ENCODE data around the gene CCRL2.

CCRL2 gene

GRCh38 chr3:46374755-46375154 is 32.3 kb upstream of the CCRL2 start:
- POLR2A ChIA-PET = no interaction called here

DNA sequence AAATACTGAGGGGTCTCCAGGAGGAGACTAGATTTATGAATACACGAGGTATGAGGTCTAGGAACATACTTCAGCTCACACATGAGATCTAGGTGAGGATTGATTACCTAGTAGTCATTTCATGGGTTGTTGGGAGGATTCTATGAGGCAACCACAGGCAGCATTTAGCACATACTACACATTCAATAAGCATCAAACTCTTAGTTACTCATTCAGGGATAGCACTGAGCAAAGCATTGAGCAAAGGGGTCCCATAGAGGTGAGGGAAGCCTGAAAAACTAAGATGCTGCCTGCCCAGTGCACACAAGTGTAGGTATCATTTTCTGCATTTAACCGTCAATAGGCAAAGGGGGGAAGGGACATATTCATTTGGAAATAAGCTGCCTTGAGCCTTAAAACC is 31.8 kb upstream of the CCRL2 start:
- H3K4me1 ChIP-seq (ENCODE audit: control insufficient read depth, insufficient read depth, low read length) = no peaks in the 10 kb centered on the region
- H3K4me3 ChIP-seq (ENCODE audit: low read depth, low read length) = no peak overlapping the region
- no peak overlapping the region for H3K27ac ChIP-seq (ENCODE audit: extremely low read depth, low read depth, low read length)
- TF ChIP-seq SP3 (tag by site-specific recombination; IDR thresholded peaks at IDR 0.05) = no peak
- no peak for TF ChIP-seq SALL2 (tag by site-specific recombination; IDR thresholded peaks at IDR 0.05; ENCODE audit: borderline replicate concordance)
- TF ChIP-seq ZNF174 (tag by site-specific recombination; IDR thresholded peaks at IDR 0.05) = no peak
- TF ChIP-seq ZNF223 (tag by site-specific recombination; IDR thresholded peaks at IDR 0.05) = no peak
- TF ChIP-seq EGR2 (tag by site-specific recombination; IDR thresholded peaks at IDR 0.05; ENCODE audit: low read depth) = no peak
- TF ChIP-seq ZNF585B (tag by site-specific recombination; IDR thresholded peaks at IDR 0.05) = no peak
- TF ChIP-seq, protein P1, sequence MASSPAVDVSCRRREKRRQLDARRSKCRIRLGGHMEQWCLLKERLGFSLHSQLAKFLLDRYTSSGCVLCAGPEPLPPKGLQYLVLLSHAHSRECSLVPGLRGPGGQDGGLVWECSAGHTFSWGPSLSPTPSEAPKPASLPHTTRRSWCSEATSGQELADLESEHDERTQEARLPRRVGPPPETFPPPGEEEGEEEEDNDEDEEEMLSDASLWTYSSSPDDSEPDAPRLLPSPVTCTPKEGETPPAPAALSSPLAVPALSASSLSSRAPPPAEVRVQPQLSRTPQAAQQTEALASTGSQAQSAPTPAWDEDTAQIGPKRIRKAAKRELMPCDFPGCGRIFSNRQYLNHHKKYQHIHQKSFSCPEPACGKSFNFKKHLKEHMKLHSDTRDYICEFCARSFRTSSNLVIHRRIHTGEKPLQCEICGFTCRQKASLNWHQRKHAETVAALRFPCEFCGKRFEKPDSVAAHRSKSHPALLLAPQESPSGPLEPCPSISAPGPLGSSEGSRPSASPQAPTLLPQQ (tag by site-specific recombination; IDR thresholded peaks at IDR 0.05) = no peak
- TF ChIP-seq SP7 (tag by site-specific recombination; IDR thresholded peaks at IDR 0.05) = no peak
- TF ChIP-seq, protein P2, sequence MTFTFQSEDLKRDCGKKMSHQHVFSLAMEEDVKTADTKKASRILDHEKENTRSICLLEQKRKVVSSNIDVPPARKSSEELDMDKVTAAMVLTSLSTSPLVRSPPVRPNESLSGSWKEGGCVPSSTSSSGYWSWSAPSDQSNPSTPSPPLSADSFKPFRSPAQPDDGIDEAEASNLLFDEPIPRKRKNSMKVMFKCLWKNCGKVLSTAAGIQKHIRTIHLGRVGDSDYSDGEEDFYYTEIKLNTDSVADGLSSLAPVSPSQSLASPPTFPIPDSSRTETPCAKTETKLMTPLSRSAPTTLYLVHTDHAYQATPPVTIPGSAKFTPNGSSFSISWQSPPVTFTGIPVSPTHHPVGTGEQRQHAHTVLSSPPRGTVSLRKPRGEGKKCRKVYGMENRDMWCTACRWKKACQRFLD (tag by site-specific recombination; IDR thresholded peaks at IDR 0.05) = no peak
- TF ChIP-seq ZBTB21 (tag by site-specific recombination; IDR thresholded peaks at IDR 0.05) = no peak
- TF ChIP-seq ZNF580 (tag by site-specific recombination; IDR thresholded peaks at IDR 0.05) = no peak
- TF ChIP-seq CTCF (tag by site-specific recombination; IDR thresholded peaks at IDR 0.05) = no peak
- ChIA-PET CTCF (interaction anchor here (0.5 to 0.9 kb wide), 2 partner anchors 99 to 569 kb away, joined by 3 to 6 read pairs; no protein-coding TSS in a partner anchor), POLR2A (no interaction called here)
- H3K9me3 ChIP-seq (ENCODE audit: control insufficient read depth, insufficient read depth, low read depth, low read length) = no peaks in the 10 kb centered on the region
- no peaks in the 10 kb centered on the region for H3K36me3 ChIP-seq (ENCODE audit: control insufficient read depth in 2 of 2, insufficient read depth in 1 of 2, low read length in 2 of 2)

More at GRCh38 chr3:46374755-46375154, 32.3 kb upstream of the CCRL2 start:
- no peak overlapping the region for H3K4me3 ChIP-seq (ENCODE audit: low read depth, low read length)
- H3K4me1 ChIP-seq (ENCODE audit: control insufficient read depth, insufficient read depth, low read length) = no peaks in the 10 kb centered on the region
- H3K36me3 ChIP-seq (ENCODE audit: control insufficient read depth in 2 of 2, insufficient read depth in 1 of 2, low read length in 2 of 2) = no peaks in the 10 kb centered on the region
- H3K9me3 ChIP-seq (ENCODE audit: control insufficient read depth, insufficient read depth, low read depth, low read length) = no peaks in the 10 kb centered on the region
- CTCF ChIA-PET = interaction anchor here (0.5 to 0.9 kb wide), 3 partner anchors 12 to 569 kb away, joined by 3 to 6 read pairs (median 3); no protein-coding TSS in a partner anchor
- TF ChIP-seq ZNF544 (tag by site-specific recombination; IDR thresholded peaks at IDR 0.05) (no peak), WT1 (tag by site-specific recombination; IDR thresholded peaks at IDR 0.05) (no peak), ZNF521 (tag by site-specific recombination; IDR thresholded peaks at IDR 0.05) (no peak)
- H3K27ac ChIP-seq (ENCODE audit: extremely low read depth, low read depth, low read length) = no peak overlapping the region

DNA sequence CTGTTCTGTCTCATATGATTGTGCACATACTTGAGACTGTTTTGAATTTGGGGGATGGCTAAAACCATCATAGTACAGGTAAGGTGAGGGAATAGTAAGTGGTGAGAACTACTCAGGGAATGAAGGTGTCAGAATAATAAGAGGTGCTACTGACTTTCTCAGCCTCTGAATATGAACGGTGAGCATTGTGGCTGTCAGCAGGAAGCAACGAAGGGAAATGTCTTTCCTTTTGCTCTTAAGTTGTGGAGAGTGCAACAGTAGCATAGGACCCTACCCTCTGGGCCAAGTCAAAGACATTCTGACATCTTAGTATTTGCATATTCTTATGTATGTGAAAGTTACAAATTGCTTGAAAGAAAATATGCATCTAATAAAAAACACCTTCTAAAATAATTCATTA is 31.2 kb upstream of the CCRL2 start:
- CTCF ChIA-PET = interaction anchor here (3.6 kb wide), 1 partner anchor 167 kb away, joined by 17 read pairs; the partner anchor contains the start of gene CCR1
- H3K27ac ChIP-seq (ENCODE audit: extremely low read depth, low read depth, low read length) = no peak overlapping the region
- H3K4me1 ChIP-seq (ENCODE audit: control insufficient read depth, insufficient read depth, low read length) = no peaks in the 10 kb centered on the region
- H3K36me3 ChIP-seq (ENCODE audit: control insufficient read depth in 2 of 2, insufficient read depth in 1 of 2, low read length in 2 of 2) = no peaks in the 10 kb centered on the region
- POLR2A ChIA-PET = no interaction called here
- H3K9me3 ChIP-seq (ENCODE audit: control insufficient read depth, insufficient read depth, low read depth, low read length) = no peaks in the 10 kb centered on the region
- no peak overlapping the region for H3K4me3 ChIP-seq (ENCODE audit: low read depth, low read length)
- TF ChIP-seq ZNF514 (tag by site-specific recombination; IDR thresholded peaks at IDR 0.05) = no peak
- TF ChIP-seq ZNF560 (tag by site-specific recombination; IDR thresholded peaks at IDR 0.05; ENCODE audit: borderline replicate concordance) = no peak
- no peak for TF ChIP-seq ZBTB17 (tag by site-specific recombination; IDR thresholded peaks at IDR 0.05)
- no peak for TF ChIP-seq ZNF548 (tag by site-specific recombination; IDR thresholded peaks at IDR 0.05)
- TF ChIP-seq ZIC2 (tag by site-specific recombination; IDR thresholded peaks at IDR 0.05) = no peak
- no peak for TF ChIP-seq ZNF302 (tag by site-specific recombination; IDR thresholded peaks at IDR 0.05; ENCODE audit: low read depth)
